OCI-LY7 (cell line): ENCODE measurements around the gene RNF123.

Source experiments
- CTCF ChIP-seq: fragments of 200-600 bp; sonication (generic); conservative IDR thresholded peaks from 2 replicates; pipeline ENCODE4 v1.5.1; 2014; ENCODE audit warnings: mild to moderate bottlenecking, antibody characterized with exemption, low read length, moderate library complexity, mixed read lengths
- EZH2phosphoT487 ChIP-seq: fragments of 200-600 bp; sonication (generic); IDR thresholded peaks from 2 replicates; pipeline ENCODE4 v1.6.1; 2018; ENCODE audit warnings: low read depth, borderline replicate concordance, mild to moderate bottlenecking, mixed run types, antibody characterized with exemption, low read length, moderate library complexity, mixed read lengths

GRCh38 chr3:49642708-49643145, 46.6 kb upstream of the RNF123 start:
- TF ChIP-seq CTCF (no peak), EZH2phosphoT487 (no peak)
